Measurements from ENCODE around the gene EGFL7.

The EGFL7 gene

GRCh38 chr9:136673088-136673974, 10.6 kb downstream of the EGFL7 start:
- DNase-seq (ENCODE audit: low spot score), result no peak

- DNase-seq (ENCODE audit: low spot score), result no peak
Observed at GRCh38 chr9:136673975-136674785, 11.5 kb downstream of the EGFL7 start.

GRCh38 chr9:136674786-136675349, 12.2 kb downstream of the EGFL7 start:
- DNase-seq (ENCODE audit: low spot score), result no peak

- no peak for DNase-seq (ENCODE audit: low spot score)
Observed at GRCh38 chr9:136675477-136676296, 13.0 kb downstream of the EGFL7 start.

GRCh38 chr9:136676297-136676794, 13.6 kb downstream of the EGFL7 start:
- no peak for DNase-seq (ENCODE audit: low spot score)

- DNase-seq (ENCODE audit: low spot score), result no peak
Observed at GRCh38 chr9:136676920-136677686, 14.4 kb downstream of the EGFL7 start.

- no peak for DNase-seq (ENCODE audit: low spot score)
Observed at GRCh38 chr9:136678034-136678433, 15.3 kb downstream of the EGFL7 start.

- DNase-seq (ENCODE audit: low spot score), result no peak
Observed at GRCh38 chr9:136678624-136679023, 15.9 kb downstream of the EGFL7 start.

- DNase-seq (ENCODE audit: low spot score), result no peak
Observed at GRCh38 chr9:136679431-136679941, 16.8 kb downstream of the EGFL7 start.

- no peak for DNase-seq (ENCODE audit: low spot score)
Observed at GRCh38 chr9:136681029-136681428, 18.3 kb downstream of the EGFL7 start.

GRCh38 chr9:136681945-136682699, 19.4 kb downstream of the EGFL7 start:
- DNase-seq (ENCODE audit: low spot score), result no peak

GRCh38 chr9:136682710-136683109, 20.0 kb downstream of the EGFL7 start:
- no peak for DNase-seq (ENCODE audit: low spot score)

- no peak for DNase-seq (ENCODE audit: low spot score)
Observed at GRCh38 chr9:136683173-136683745, 20.5 kb downstream of the EGFL7 start.

- no peak for DNase-seq (ENCODE audit: low spot score)
Observed at GRCh38 chr9:136683755-136684154, 21.0 kb downstream of the EGFL7 start.

- no peak for DNase-seq (ENCODE audit: low spot score)
Observed at GRCh38 chr9:136684339-136684738, 21.6 kb downstream of the EGFL7 start.

- DNase-seq (ENCODE audit: low spot score), result no peak
Observed at GRCh38 chr9:136684799-136685198, 22.1 kb downstream of the EGFL7 start.

- DNase-seq (ENCODE audit: low spot score), result no peak
Observed at GRCh38 chr9:136685216-136685615, 22.5 kb downstream of the EGFL7 start.

- DNase-seq (ENCODE audit: low spot score), result no peak
Observed at GRCh38 chr9:136685790-136686533, 23.2 kb downstream of the EGFL7 start.

GRCh38 chr9:136686534-136686793, 23.7 kb downstream of the EGFL7 start:
- no peak for DNase-seq (ENCODE audit: low spot score)

Measured in hematopoietic multipotent progenitor cell treated with erythropoietin and hydrocortisone succinate and interleukin-3 and kit ligand, for 15 days (in vitro differentiated cells).